Dendritic cell treated with granulocyte-macrophage colony-stimulating factor and Interleukin-4, amounts not matched to agents 40 ng/mL and 50 ng/mL, for 4 days (primary cell): ENCODE measurements around the gene AAK1.
"Not testable (repeated sequence)": the region's sequence is repeated elsewhere in the genome, so short reads cannot be mapped to it uniquely, and the experiment has no call there.

Source experiments
- H3K27ac Mint-ChIP-seq: one replicate; pipeline ENCODE4 v1.8.0; 2022; ENCODE audit warnings: mild to moderate bottlenecking, mixed read lengths
- H3K27me3 Mint-ChIP-seq: one replicate; pipeline ENCODE4 v1.8.0; 2022; ENCODE audit warnings: mild to moderate bottlenecking, mixed read lengths
- H3K36me3 Mint-ChIP-seq: one replicate; pipeline ENCODE4 v1.8.0; 2022; ENCODE audit warnings: low read depth, mixed read lengths
- H3K4me1 Mint-ChIP-seq: one replicate; pipeline ENCODE4 v1.8.0; 2022; ENCODE audit warnings: low read depth, mixed read lengths
- H3K4me3 Mint-ChIP-seq: one replicate; pipeline ENCODE4 v1.8.0; 2022; ENCODE audit warnings: mild to moderate bottlenecking, moderate library complexity, mixed read lengths
- H3K9me3 Mint-ChIP-seq: one replicate; pipeline ENCODE4 v1.8.0; 2022; ENCODE audit warnings: mixed read lengths
- intact Hi-C: fragments of 100-400 bp; cut with micrococcal nuclease; formaldehyde crosslinking; loops from one replicate; pipeline ENCODE4 v1.15.0; 2022

The AAK1 gene

DNA sequence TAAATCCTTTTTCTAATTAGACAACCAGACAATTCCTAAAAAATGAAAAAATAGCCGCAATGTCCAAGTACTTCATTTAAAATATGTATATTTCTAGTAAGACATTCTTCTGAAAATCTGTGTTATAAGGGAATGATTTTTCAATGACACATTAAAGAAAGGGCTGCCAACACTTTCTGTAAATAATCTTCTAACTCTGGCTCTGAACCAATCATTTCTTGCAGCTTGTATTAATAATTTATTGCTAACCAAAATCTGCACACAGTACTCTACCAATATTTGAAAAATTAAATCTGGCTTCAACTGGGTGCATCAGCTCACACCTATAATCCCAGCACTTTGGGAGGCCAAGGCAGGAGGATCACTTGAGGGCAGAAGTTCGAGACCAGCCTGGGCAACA lies 214.6 kb downstream of the AAK1 start:
- Mint-ChIP-seq H3K27me3 (no peaks in the 10 kb centered on the region), H3K4me3 (no peak overlapping the region), H3K4me1 (no peaks in the 10 kb centered on the region), H3K9me3 (no peaks in the 10 kb centered on the region), H3K27ac (no peak overlapping the region), H3K36me3 (peaks cover 40% of the 10 kb centered on the region)
- intact Hi-C loops = no loop called here

DNA sequence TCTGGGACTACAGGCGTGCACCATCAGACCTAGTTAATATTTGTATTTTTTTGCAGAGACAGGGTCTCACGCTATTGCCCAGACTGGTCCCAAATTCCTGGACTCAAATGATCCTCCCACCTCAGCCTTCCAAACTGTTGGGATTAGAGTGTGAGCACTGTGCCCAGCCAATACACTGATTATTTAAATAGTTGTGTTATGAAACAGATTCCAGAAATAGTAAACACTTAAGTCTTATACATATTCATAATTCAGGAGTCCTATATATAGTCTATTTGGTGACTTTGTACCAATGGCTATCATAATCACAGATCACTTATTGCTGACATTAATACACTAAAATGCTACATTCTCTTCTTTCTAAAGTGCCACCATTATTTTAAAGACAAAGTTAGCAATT lies 219.1 kb downstream of the AAK1 start:
- intact Hi-C loops = no loop called here
- H3K9me3 Mint-ChIP-seq = no peaks in the 10 kb centered on the region
- H3K27ac Mint-ChIP-seq = no peak overlapping the region
- no peaks in the 10 kb centered on the region for H3K27me3 Mint-ChIP-seq
- no peak overlapping the region for H3K4me3 Mint-ChIP-seq
- no peaks in the 10 kb centered on the region for H3K4me1 Mint-ChIP-seq
- peaks cover 68% of the 10 kb centered on the region for H3K36me3 Mint-ChIP-seq

DNA sequence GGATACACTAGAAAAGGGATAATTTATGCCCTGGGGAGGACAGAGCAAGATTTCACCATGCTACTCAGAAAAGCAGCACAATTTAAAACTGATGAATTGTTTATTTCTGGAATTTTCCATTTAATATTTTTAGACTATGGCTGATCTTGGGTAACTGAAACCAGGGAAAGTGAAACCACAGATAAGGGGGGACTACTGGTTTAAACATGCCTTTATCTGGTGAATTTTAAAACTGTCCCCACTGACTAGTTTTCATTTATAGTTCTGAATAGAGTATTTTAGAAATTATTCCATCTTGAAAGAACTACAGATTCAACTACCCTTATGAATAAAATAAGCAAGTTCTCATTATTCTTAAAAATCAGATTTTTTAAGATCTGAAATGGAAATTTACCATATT lies 221.3 kb downstream of the AAK1 start:
- Mint-ChIP-seq H3K4me1 (no peaks in the 10 kb centered on the region), H3K4me3 (no peak overlapping the region), H3K9me3 (no peaks in the 10 kb centered on the region), H3K27ac (no peak overlapping the region), H3K36me3 (peaks cover 78% of the 10 kb centered on the region), H3K27me3 (no peaks in the 10 kb centered on the region)
- intact Hi-C loops = no loop called here

DNA sequence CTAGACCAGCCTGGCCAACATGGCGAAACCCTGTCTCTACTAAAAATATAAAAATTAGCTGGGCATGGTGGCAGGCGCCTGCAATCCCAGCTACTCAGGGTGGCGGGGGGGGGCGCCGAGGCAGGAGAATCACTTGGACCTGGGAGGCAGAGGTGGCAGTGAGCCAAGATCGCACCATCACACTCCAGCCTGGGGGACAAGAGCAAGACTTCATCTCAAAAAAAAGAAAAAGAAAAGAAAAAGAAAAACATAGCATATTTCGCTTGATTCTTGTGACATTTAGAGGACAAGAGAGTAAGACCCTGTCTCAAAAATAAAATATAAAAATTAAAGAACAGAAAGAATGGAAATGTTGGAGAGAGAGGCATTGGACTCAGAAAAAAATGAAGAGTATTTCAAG lies 224.4 kb downstream of the AAK1 start:
- H3K9me3 Mint-ChIP-seq, H3K27me3 Mint-ChIP-seq, intact Hi-C loops, H3K4me1 Mint-ChIP-seq, H3K27ac Mint-ChIP-seq, H3K4me3 Mint-ChIP-seq: not testable (repeated sequence)
- peaks cover 84% of the 10 kb centered on the region for H3K36me3 Mint-ChIP-seq

DNA sequence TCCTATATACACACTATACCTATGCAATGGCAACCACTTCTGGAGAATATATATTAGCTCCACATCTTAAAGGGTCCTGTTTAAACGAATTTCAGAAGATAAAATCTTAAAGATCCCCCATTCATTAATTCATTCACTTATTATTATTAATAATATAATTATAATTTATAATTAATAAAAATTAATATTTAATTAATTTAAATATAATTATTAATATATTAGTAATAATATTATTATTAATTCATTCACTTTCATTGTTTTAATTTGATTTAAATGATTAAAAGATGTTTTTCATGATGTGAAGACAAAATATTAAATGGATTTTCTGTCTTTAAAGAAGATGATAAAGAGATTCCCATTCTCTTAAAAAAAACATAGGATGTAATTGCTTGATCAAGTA lies 227.4 kb downstream of the AAK1 start:
- intact Hi-C loops = no loop called here
- H3K36me3 Mint-ChIP-seq = peaks cover 77% of the 10 kb centered on the region
- H3K9me3 Mint-ChIP-seq = no peaks in the 10 kb centered on the region
- H3K4me1 Mint-ChIP-seq = no peaks in the 10 kb centered on the region
- H3K4me3 Mint-ChIP-seq = no peak overlapping the region
- H3K27me3 Mint-ChIP-seq = no peaks in the 10 kb centered on the region
- no peak overlapping the region for H3K27ac Mint-ChIP-seq
